Lower leg skin (tissue), 4 donors: Measurements from ENCODE around the gene GATA2. TPM values are rescaled to one million over a fixed set of nuclear protein-coding genes. Genes with fewer than 3 reads are reported as not detected.

Experiments used
- DNase-seq, 2 donors: peaks; one replicate each; pipeline ENCODE4 v3.0.0-alpha.2; 2019; ENCODE audit warnings: low spot score in 2 of 2
- H3K4me3 ChIP-seq: fragments of 200-600 bp; sonication (generic); 2 replicates; pipeline ENCODE4 v1.5.1; 2017; ENCODE audit warnings: mild to moderate bottlenecking, low read depth; ENCODE audit not compliant: poor library complexity, severe bottlenecking
- CTCF ChIP-seq, 3 donors: fragments of 450-650 bp; IDR thresholded peaks; one replicate each; pipeline ENCODE4 v1.5.1; 2016; ENCODE audit warnings: antibody characterized with exemption in 3 of 3, mild to moderate bottlenecking in 3 of 3, moderate library complexity in 2 of 3
- POLR2A ChIP-seq, 2 donors: fragments of 450-650 bp; IDR thresholded peaks; one replicate each; pipeline ENCODE4 v1.6.1; 2016 to 2017; ENCODE audit warnings: antibody characterized with exemption in 2 of 2, mild to moderate bottlenecking in 1 of 2, moderate library complexity in 1 of 2
- WGBS, 2 donors: methylation state at CpG; one replicate each; pipeline ENCODE4 v1.1.5; 2018; 5-methylcytosine and 5-hydroxymethylcytosine counted together
- intact Hi-C: fragments of 100-400 bp; cut with DNase I; formaldehyde crosslinking; loops from one replicate; pipeline ENCODE4 v1.15.0; 2023; ENCODE audit warnings: low total_unique reads
- total RNA-seq, 4 donors: library from RNA; depleted of rRNA; stranded (reverse); fragments of >200 nt; gene quantifications; one replicate each; pipeline ENCODE4 v1.1.0, GENCODE V29; 2016

Gene GATA2
- total RNA-seq, 4 donors from 2014 or later, result 2.3 to 9.3 (median 6.6) TPM

DNA sequence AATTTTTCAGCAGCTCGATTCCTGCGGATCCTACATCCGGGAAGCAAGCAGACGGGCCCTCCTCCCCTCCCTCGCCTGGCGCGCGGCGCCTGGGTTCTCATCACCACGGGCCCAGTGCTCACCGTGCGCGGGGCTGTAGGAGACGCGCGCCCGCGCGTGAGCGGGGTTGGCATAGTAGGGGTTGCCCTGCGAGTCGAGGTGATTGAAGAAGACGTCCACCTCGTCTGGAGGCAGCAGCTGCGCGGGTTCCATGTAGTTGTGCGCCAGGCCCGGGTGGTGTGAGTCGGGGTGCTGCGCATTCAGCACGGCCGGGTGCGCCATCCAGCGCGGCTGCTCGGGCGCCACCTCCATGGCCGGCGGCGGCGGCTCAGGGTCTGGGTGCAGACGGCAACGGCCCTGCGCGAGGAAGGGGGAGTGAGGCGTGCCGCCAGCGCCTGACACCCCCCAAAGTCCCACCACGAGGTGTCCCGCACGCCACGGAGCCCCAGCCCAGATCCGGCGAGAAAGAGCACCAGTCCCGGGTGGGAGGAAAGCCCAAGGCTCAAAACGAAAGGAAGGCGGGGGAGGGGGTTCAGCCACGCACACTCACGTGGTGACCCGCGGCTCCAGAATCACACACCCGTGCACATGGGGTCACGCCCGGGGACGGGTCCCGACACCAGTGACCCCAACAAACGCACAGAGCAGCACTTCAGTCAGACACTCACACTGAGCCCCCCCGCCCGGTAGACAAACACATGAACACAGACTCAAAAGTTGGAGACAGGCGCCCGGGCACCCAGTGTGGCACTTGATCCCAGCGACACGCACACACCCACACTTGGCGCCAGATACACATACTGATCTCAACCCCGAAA, 6.1 kb downstream of the GATA2 start:
- no peak for DNase-seq
- H3K4me3 ChIP-seq, result peak overlapping the region; percentile 38
- TF ChIP-seq CTCF (IDR thresholded peaks at IDR 0.05) (no peak), POLR2A (IDR thresholded peaks at IDR 0.05) (no peak)
- intact Hi-C loops, result no loop called here
- WGBS, 2 donors, result 0 to 1% methylated on average over 46 to 56 of the region's 75 CpGs

DNA sequence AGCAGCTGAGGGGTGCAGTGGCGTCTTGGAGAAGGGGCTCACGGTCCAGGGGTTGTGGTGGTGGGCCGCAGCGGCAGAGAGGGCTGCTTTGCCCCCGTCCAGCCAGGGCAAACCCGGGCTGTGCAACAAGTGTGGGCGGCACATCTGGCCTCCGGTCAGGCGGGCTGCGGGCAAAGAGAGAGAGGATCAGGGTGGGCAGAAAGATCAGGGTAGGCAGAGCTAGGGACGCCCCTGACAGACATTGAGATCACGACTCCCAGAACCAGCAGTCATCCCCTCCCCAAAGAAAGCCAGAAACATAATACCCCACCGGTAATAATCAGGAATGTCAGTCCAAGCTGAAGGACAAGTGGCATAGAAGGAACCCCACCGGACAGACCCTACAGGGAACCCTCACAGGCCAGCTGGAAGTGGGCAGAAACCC, 6.8 kb downstream of the GATA2 start:
- no peak for DNase-seq
- 26 to 30% methylated on average over 14 of the region's 14 CpGs for WGBS, 2 donors
- TF ChIP-seq CTCF (IDR thresholded peaks at IDR 0.05) (no peak), POLR2A (IDR thresholded peaks at IDR 0.05) (no peak)
- intact Hi-C loops, result no loop called here
- H3K4me3 ChIP-seq, result peak overlapping the region; percentile 38

GRCh38 chr3:128485282-128486204, 7.5 kb downstream of the GATA2 start:
- intact Hi-C loops, result no loop called here
- TF ChIP-seq CTCF (IDR thresholded peaks at IDR 0.05) (no peak), POLR2A (IDR thresholded peaks at IDR 0.05) (no peak)
- no peak overlapping the region for H3K4me3 ChIP-seq
- DNase-seq, result no peak
- 25 to 30% methylated on average over 23 to 29 of the region's 29 CpGs for WGBS, 2 donors

- 22 to 24% methylated on average over 15 to 16 of the region's 16 CpGs for WGBS, 2 donors
- intact Hi-C loops, result no loop called here
- no peak for DNase-seq
- H3K4me3 ChIP-seq, result no peak overlapping the region
- TF ChIP-seq POLR2A (IDR thresholded peaks at IDR 0.05), result no peak
- TF ChIP-seq CTCF (IDR thresholded peaks at IDR 0.05), result no peak
Measured at GRCh38 chr3:128484404-128485281, 8.4 kb downstream of the GATA2 start.

GRCh38 chr3:128483657-128484403, 9.2 kb downstream of the GATA2 start:
- DNase-seq, result no peak
- TF ChIP-seq POLR2A (IDR thresholded peaks at IDR 0.05), result no peak
- TF ChIP-seq CTCF (IDR thresholded peaks at IDR 0.05), result no peak
- WGBS, 2 donors, result 15 to 16% methylated on average over 26 of the region's 26 CpGs
- intact Hi-C loops, result no loop called here
- no peak overlapping the region for H3K4me3 ChIP-seq
